ENCODE results near the gene MFSD6L.

Gene MFSD6L

GRCh38 chr17:8825802-8826201 lies 26.6 kb upstream of the MFSD6L start:
- TF ChIP-seq CTCF (IDR thresholded peaks at IDR 0.05; ENCODE audit: insufficient read depth, low read length, missing control alignments) = no peak
- CTCF ChIA-PET = interaction anchor here (1.3 to 2.1 kb wide), 2 partner anchors 40 to 63 kb away, joined by 3 to 8 read pairs; no protein-coding TSS in a partner anchor
- POLR2A ChIA-PET = no interaction called here
- no peak overlapping the region for H3K4me3 ChIP-seq (ENCODE audit: low read depth, low read length)
- no peak for DNase-seq (ENCODE audit: low read depth, low spot score)

- no peak overlapping the region for H3K4me3 ChIP-seq (ENCODE audit: low read depth, low read length)
- ChIA-PET CTCF (no interaction called here), POLR2A (no interaction called here)
- no peak for DNase-seq (ENCODE audit: low read depth, low spot score)
- TF ChIP-seq CTCF (IDR thresholded peaks at IDR 0.05; ENCODE audit: insufficient read depth, low read length, missing control alignments) = no peak
These were observed 24.1 kb upstream of the MFSD6L start for GRCh38 chr17:8823279-8823678.

- CTCF ChIA-PET = no interaction called here
- DNase-seq (ENCODE audit: low read depth, low spot score) = no peak
- no peak overlapping the region for H3K4me3 ChIP-seq (ENCODE audit: low read depth, low read length)
- POLR2A ChIA-PET = no interaction called here
- TF ChIP-seq CTCF (IDR thresholded peaks at IDR 0.05; ENCODE audit: insufficient read depth, low read length, missing control alignments) = no peak
These were observed 23.4 kb upstream of the MFSD6L start for GRCh38 chr17:8822401-8823035.

- no peak for DNase-seq (ENCODE audit: low read depth, low spot score)
- no peak overlapping the region for H3K4me3 ChIP-seq (ENCODE audit: low read depth, low read length)
- ChIA-PET CTCF (no interaction called here), POLR2A (no interaction called here)
- no peak for TF ChIP-seq CTCF (IDR thresholded peaks at IDR 0.05; ENCODE audit: insufficient read depth, low read length, missing control alignments)
These were observed 22.4 kb upstream of the MFSD6L start for GRCh38 chr17:8821446-8822105.

GRCh38 chr17:8820311-8821010 lies 21.3 kb upstream of the MFSD6L start:
- H3K4me3 ChIP-seq (ENCODE audit: low read depth, low read length) = no peak overlapping the region
- ChIA-PET CTCF (no interaction called here), POLR2A (no interaction called here)
- DNase-seq (ENCODE audit: low read depth, low spot score) = no peak
- no peak for TF ChIP-seq CTCF (IDR thresholded peaks at IDR 0.05; ENCODE audit: insufficient read depth, low read length, missing control alignments)

DNA sequence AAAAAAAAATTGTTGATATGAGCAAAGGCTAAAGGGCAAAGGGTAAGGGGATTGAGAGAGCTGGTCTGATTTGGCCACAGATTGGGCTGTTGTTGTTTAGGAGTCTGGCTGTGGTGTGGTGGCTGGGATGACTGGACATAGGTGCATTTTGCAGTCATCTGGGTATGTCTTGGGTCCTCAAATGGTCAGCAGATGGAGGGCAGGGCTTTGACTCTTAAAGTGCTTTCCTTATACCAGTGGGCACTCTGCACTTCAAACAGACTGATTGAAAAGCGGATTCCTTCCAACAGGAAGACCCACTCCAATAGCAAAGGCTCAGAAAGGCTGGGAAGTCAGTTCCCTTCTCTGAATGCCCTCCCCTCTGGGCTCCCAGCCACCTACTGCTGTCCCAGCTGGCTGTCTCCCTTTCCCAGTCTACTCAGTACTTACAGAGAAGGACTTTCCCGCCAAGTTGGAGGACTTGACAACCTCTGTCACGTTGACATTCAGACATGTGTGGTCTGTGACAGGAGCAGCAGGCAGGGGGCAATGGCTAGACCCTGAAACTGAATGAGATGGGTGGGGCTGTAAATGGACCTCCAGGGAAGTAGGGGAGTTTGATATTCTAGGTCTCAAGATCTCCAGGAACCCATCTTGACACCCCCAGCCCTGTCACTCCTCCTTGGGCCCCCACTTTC lies 19.6 kb upstream of the MFSD6L start:
- TF ChIP-seq CTCF (IDR thresholded peaks at IDR 0.05; ENCODE audit: insufficient read depth, low read length, missing control alignments) = no peak
- POLR2A ChIA-PET = no interaction called here

More for the DNA sequence above, 19.6 kb upstream of the MFSD6L start:
- DNase-seq (ENCODE audit: low read depth, low spot score) = no peak
- no peak overlapping the region for H3K4me3 ChIP-seq (ENCODE audit: low read depth, low read length)
- CTCF ChIA-PET = no interaction called here

Data from AG04449 (cell line).